Measurements from ENCODE around the gene NACC1.

DNA sequence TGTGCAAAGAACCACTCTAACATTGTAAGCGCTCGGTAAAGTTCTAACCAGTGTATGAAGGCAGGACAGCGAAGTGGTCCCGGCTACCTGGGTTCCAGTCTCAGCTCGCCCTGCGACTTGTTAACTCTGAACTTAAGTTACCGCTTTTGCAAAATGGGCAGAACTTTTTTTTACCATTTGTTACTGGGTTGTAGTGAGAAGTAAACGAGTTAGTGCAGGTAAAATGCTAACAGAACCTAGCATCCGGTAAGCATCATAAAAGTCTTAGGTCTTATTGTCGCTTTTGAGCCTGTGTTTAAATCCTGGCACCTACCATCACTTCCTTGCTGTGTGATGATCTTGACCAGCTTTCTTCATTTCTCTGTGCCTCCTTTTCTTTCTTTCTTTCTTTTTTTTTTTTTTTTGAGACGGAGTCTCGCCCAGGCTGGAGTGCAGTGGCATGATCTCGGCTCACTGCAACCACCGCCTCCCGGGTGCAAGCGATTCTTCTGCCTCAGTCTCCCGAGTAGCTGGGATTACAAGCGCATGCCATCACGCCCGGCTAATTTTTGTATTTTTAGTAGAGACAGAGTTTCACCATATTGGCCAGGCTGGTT is 790 bp upstream of the NACC1 start:
- no peak for TF ChIP-seq RAD21 (IDR thresholded peaks at IDR 0.05; ENCODE audit: low read depth)
- TF ChIP-seq, protein P1, sequence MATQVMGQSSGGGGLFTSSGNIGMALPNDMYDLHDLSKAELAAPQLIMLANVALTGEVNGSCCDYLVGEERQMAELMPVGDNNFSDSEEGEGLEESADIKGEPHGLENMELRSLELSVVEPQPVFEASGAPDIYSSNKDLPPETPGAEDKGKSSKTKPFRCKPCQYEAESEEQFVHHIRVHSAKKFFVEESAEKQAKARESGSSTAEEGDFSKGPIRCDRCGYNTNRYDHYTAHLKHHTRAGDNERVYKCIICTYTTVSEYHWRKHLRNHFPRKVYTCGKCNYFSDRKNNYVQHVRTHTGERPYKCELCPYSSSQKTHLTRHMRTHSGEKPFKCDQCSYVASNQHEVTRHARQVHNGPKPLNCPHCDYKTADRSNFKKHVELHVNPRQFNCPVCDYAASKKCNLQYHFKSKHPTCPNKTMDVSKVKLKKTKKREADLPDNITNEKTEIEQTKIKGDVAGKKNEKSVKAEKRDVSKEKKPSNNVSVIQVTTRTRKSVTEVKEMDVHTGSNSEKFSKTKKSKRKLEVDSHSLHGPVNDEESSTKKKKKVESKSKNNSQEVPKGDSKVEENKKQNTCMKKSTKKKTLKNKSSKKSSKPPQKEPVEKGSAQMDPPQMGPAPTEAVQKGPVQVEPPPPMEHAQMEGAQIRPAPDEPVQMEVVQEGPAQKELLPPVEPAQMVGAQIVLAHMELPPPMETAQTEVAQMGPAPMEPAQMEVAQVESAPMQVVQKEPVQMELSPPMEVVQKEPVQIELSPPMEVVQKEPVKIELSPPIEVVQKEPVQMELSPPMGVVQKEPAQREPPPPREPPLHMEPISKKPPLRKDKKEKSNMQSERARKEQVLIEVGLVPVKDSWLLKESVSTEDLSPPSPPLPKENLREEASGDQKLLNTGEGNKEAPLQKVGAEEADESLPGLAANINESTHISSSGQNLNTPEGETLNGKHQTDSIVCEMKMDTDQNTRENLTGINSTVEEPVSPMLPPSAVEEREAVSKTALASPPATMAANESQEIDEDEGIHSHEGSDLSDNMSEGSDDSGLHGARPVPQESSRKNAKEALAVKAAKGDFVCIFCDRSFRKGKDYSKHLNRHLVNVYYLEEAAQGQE (IDR thresholded peaks at IDR 0.05; ENCODE audit: low read depth) = no peak
- no peak for TF ChIP-seq CEBPB (IDR thresholded peaks at IDR 0.05)
- TF ChIP-seq YY1 (IDR thresholded peaks at IDR 0.05; ENCODE audit: low read depth) = no peak
- no peak for TF ChIP-seq NFIC (IDR thresholded peaks at IDR 0.05)
- no peak for TF ChIP-seq EP300 (IDR thresholded peaks at IDR 0.05; ENCODE audit: borderline replicate concordance)
- TF ChIP-seq, protein P2, sequence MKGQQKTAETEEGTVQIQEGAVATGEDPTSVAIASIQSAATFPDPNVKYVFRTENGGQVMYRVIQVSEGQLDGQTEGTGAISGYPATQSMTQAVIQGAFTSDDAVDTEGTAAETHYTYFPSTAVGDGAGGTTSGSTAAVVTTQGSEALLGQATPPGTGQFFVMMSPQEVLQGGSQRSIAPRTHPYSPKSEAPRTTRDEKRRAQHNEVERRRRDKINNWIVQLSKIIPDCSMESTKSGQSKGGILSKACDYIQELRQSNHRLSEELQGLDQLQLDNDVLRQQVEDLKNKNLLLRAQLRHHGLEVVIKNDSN (IDR thresholded peaks at IDR 0.05) = no peak
- TF ChIP-seq, protein P3, sequence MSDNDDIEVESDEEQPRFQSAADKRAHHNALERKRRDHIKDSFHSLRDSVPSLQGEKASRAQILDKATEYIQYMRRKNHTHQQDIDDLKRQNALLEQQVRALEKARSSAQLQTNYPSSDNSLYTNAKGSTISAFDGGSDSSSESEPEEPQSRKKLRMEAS (IDR thresholded peaks at IDR 0.05) = no peak
- 0 out of 2 replicates have a peak, but pooled peaks have one; percentile 1 for TF ChIP-seq TAF1 (IDR thresholded peaks at IDR 0.05; ENCODE audit: low read depth)
- TF ChIP-seq FOXM1 (IDR thresholded peaks at IDR 0.05; ENCODE audit: borderline replicate concordance, low read depth) = no peak
- TF ChIP-seq EGR1 (IDR thresholded peaks at IDR 0.05) = no peak
- TF ChIP-seq CREB1 (IDR thresholded peaks at IDR 0.05; ENCODE audit: low read depth) = no peak
